Heart left ventricle (tissue), 13 donors: ENCODE results near the gene CAMTA1.

ENCODE experiments used
- CTCF ChIP-seq, 12 donors: fragments of 200-600 bp; sonication (generic) in 4 of 12; IDR thresholded peaks; one replicate each; pipeline versions ENCODE4 v1.5.0 to v1.8.0; 2018 to 2022; ENCODE audit warnings: antibody characterized with exemption in 12 of 12, mild to moderate bottlenecking in 5 of 12
- POLR2A ChIP-seq, 2 donors: fragments of 450-650 bp; IDR thresholded peaks; one replicate each; pipeline ENCODE4 v1.6.1; 2017; ENCODE audit warnings: antibody characterized with exemption in 2 of 2, mild to moderate bottlenecking in 2 of 2, moderate library complexity in 2 of 2
- donor health status: ischemic (EF 13 %, LVEDD 7.1; RV severe dilation, severe dysfunction).
- donor health status: DM: no; HTN: yes; CAD: no.
- donor health status: DM: no; HTN: no; CAD: no.
- donor health status: ischemic (EF 25% LVEDD 6.9; RV normal size, moderate dysfunction).
- donor health status: ischemic (EF 25% LVEDD 5.7; RV mildly dilated, moderate dysfunction).
- donor health status: ischemic (EF 35%, LVEDD 5.7; RV mildly dilated, moderate dysfunction).
- donor health status: nonischemic (EF 11% LVEDD 7.7; RV severe dilation, severe dysfunction).
- donor health status: DM: yes; HTN: yes; CAD: no.
- donor health status: PGD.
- donor health status: ischemic (EF 29% LVEDD 5.4; RV normal size, mild dysfunction).
- donor health status: nonischemic (EF 23%, LVEDD 6.1; RV moderate dilation, normal function).

DNA sequence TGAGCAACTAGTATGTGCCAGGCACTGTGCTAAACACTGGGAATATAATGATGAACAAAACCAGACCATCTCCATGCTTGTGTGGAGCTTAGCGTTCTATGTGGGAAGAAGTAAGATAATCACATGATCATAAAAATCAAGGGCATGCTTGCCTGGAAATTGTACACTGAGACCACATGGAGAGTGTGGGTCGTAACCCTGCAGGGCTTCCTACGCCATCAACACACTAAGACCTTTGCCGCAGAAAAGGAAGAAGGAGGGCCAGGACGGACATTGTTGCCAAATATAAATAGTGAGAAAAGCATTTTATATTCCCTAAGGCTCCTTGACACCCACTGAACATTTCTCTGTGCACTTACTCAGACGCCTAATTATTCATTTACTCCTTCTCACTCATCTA, 597.7 kb downstream of the CAMTA1 start:
- no peak for TF ChIP-seq POLR2A (IDR thresholded peaks at IDR 0.05)
- TF ChIP-seq CTCF (IDR thresholded peaks at IDR 0.05): no peak
